HEK293T (cell line): ENCODE results near the gene ST3GAL4.

Experiments
- BHLHE40 ChIP-seq: fragments of 450-650 bp; IDR thresholded peaks from 2 replicates; pipeline ENCODE4 v1.6.1; 2016; ENCODE audit warnings: mild to moderate bottlenecking, moderate library complexity, borderline replicate concordance
- ELF4 ChIP-seq: fragments of 450-650 bp; IDR thresholded peaks from 2 replicates; pipeline ENCODE4 v1.6.1; 2017; ENCODE audit warnings: antibody characterized with exemption
- FOXM1 ChIP-seq: fragments of 450-650 bp; IDR thresholded peaks from 2 replicates; pipeline ENCODE4 v1.6.1; 2017; ENCODE audit warnings: mild to moderate bottlenecking, borderline replicate concordance
- LEF1 ChIP-seq: fragments of 450-650 bp; IDR thresholded peaks from 2 replicates; pipeline ENCODE4 v1.6.1; 2017; ENCODE audit warnings: mild to moderate bottlenecking, borderline replicate concordance
- SP1 ChIP-seq: fragments of 450-650 bp; IDR thresholded peaks from 2 replicates; pipeline ENCODE4 v1.6.1; 2017
- SUZ12 ChIP-seq: fragments of 450-650 bp; IDR thresholded peaks from 2 replicates; pipeline ENCODE4 v1.6.1; 2016; ENCODE audit warnings: mild to moderate bottlenecking
- TARDBP ChIP-seq: fragments of 450-650 bp; IDR thresholded peaks from 2 replicates; pipeline ENCODE4 v1.6.1; 2016
- TF ChIP-seq, protein P1 (sequence below): fragments of 450-650 bp; IDR thresholded peaks from 2 replicates; pipeline ENCODE4 v1.6.1; 2016

DNA sequence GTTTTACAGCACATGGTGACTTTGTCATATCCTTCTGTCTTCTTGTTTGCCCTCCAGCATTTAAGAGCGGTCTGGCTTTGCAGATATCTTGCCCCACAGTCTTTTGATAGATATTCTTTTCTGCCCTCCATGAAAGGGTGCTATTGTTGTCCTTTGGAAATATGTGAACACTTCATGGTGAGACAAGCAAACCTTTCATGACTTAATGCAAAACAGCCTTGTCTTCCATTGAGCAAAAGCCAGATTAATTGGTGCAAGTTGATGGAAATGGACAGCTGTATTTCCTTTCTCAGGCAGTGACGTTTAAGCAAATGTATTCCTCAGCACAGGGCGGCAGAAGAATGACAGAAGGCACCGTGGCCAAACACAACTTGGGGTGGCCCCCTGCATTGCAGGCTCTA is 47.2 kb upstream of the ST3GAL4 start:
- TF ChIP-seq FOXM1 = no peak
- no peak for TF ChIP-seq SP1
- TF ChIP-seq ELF4 = no peak
- no peak for TF ChIP-seq TARDBP
- no peak for TF ChIP-seq LEF1
- TF ChIP-seq, protein P1, sequence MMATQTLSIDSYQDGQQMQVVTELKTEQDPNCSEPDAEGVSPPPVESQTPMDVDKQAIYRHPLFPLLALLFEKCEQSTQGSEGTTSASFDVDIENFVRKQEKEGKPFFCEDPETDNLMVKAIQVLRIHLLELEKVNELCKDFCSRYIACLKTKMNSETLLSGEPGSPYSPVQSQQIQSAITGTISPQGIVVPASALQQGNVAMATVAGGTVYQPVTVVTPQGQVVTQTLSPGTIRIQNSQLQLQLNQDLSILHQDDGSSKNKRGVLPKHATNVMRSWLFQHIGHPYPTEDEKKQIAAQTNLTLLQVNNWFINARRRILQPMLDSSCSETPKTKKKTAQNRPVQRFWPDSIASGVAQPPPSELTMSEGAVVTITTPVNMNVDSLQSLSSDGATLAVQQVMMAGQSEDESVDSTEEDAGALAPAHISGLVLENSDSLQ = no peak
- no peak for TF ChIP-seq SUZ12
- TF ChIP-seq BHLHE40 = no peak
